ENCODE data around the gene MS4A3.

- no peak for TF ChIP-seq CTCF (IDR thresholded peaks at IDR 0.05; ENCODE audit: low read length)
- no peak for TF ChIP-seq EZH2 (IDR thresholded peaks at IDR 0.05; ENCODE audit: borderline replicate concordance, low read length)
Measured at GRCh38 chr11:60095477-60096120, 39.1 kb downstream of the MS4A3 start.

All from OCI-LY1 (cell line).